SK-N-SH (cell line): ENCODE results near the gene PCSK5. TPM values are rescaled to one million over a fixed set of nuclear protein-coding genes. Genes with fewer than 3 reads are reported as not detected.

Source experiments
- CTCF ChIA-PET: fragments of 300-600, 350-600 bp; formaldehyde crosslinking; extraction: SDS; loops from one replicate; lab custom pipeline; 2021; lab: Yijun Ruan, JAX
- POLR2A ChIA-PET: fragments of 350-600 bp; sonication (Branson Sonifier 250); formaldehyde crosslinking; extraction: SDS; loops from one replicate; lab custom pipeline; 2020; ENCODE audit warnings: antibody characterized with exemption, inconsistent platforms; lab: Yijun Ruan, JAX
- DNase-seq: peaks from one replicate; pipeline ENCODE4 v3.0.0; 2012
- H2AFZ ChIP-seq: fragments of 200-600 bp; sonication (generic); 2 replicates; pipeline ENCODE4 v1.8.1; 2016; ENCODE audit warnings: antibody characterized with exemption, mild to moderate bottlenecking, low read depth
- H3F3A ChIP-seq: fragments of 200-600 bp; sonication (generic); replicated peaks from 2 replicates; pipeline ENCODE3; 2016; ENCODE audit warnings: antibody characterized with exemption, mild to moderate bottlenecking; ENCODE audit not compliant: insufficient read depth
- H3K27ac ChIP-seq, 2 experiments: fragments of 200-500 bp in 1 of 2; fragments of 200-600 bp in 1 of 2; sonication (Bioruptor generic) in 1 of 2; sonication (generic), shearing (Covaris generic) in 1 of 2; 2 replicates each; pipeline versions ENCODE4 v1.5.1 to v1.6.1; 2014 to 2016; ENCODE audit warnings: low read depth in 2 of 2, inconsistent platforms in 1 of 2, low read length in 1 of 2, mild to moderate bottlenecking in 1 of 2, mixed read lengths in 1 of 2
- H3K27me3 ChIP-seq: fragments of 200-600 bp; sonication (generic), shearing (Covaris generic); 2 replicates; pipeline ENCODE4 v1.6.1; 2016; ENCODE audit warnings: mixed run types; ENCODE audit not compliant: insufficient read depth
- H3K36me3 ChIP-seq, 2 experiments: fragments of 200-500 bp in 1 of 2; fragments of 200-600 bp in 1 of 2; sonication (Bioruptor generic) in 1 of 2; sonication (generic) in 1 of 2; replicated peaks in 1 of 2; 2 replicates each; pipeline versions ENCODE3 to v1.5.1; 2014 to 2016; ENCODE audit warnings: low read length in 1 of 2, mild to moderate bottlenecking in 1 of 2; ENCODE audit not compliant: insufficient read depth in 2 of 2, control insufficient read depth in 1 of 2
- H3K4me1 ChIP-seq, 2 experiments: fragments of 200-500 bp in 1 of 2; fragments of 200-600 bp in 1 of 2; sonication (Bioruptor generic) in 1 of 2; sonication (generic), shearing (Covaris generic) in 1 of 2; 2 replicates each; pipeline versions ENCODE4 v1.5.1 to v1.6.1; 2014 to 2016; ENCODE audit warnings: low read depth in 1 of 2, low read length in 1 of 2, mixed run types in 1 of 2; ENCODE audit not compliant: insufficient read depth in 2 of 2, control insufficient read depth in 1 of 2
- H3K4me2 ChIP-seq: fragments of 200-600 bp; sonication (generic), shearing (Covaris generic); 2 replicates; pipeline ENCODE4 v1.6.1; 2017; ENCODE audit warnings: mixed run types
- H3K4me3 ChIP-seq, 2 experiments: fragments of 200-500 bp in 1 of 2; fragments of 200-600 bp in 1 of 2; sonication (Bioruptor generic) in 1 of 2; sonication (generic), shearing (Covaris generic) in 1 of 2; 2 replicates each; pipeline versions ENCODE4 v1.5.1 to v1.8.1; 2014 to 2016; ENCODE audit warnings: low read depth in 2 of 2, inconsistent platforms in 1 of 2, low read length in 1 of 2, mild to moderate bottlenecking in 1 of 2, mixed read lengths in 1 of 2, moderate library complexity in 1 of 2
- H3K79me2 ChIP-seq: fragments of 200-600 bp; sonication (generic); 2 replicates; pipeline ENCODE4 v1.8.1; 2017; ENCODE audit warnings: mild to moderate bottlenecking; ENCODE audit not compliant: insufficient read depth
- H3K9ac ChIP-seq: fragments of 200-600 bp; sonication (generic); 2 replicates; pipeline ENCODE4 v1.6.1; 2017; ENCODE audit warnings: mixed run types
- H3K9me2 ChIP-seq: fragments of 200-600 bp; sonication (generic); 2 replicates; pipeline ENCODE4 v1.6.1; 2017; ENCODE audit warnings: mixed run types
- H3K9me3 ChIP-seq: fragments of 200-600 bp; sonication (generic); 2 replicates; pipeline ENCODE4 v1.6.1; 2017; ENCODE audit warnings: mixed run types, mild to moderate bottlenecking, moderate library complexity
- H4K20me1 ChIP-seq: fragments of 200-600 bp; sonication (generic); 2 replicates; pipeline ENCODE4 v1.6.1; 2017; ENCODE audit warnings: mild to moderate bottlenecking, mixed run types; ENCODE audit not compliant: insufficient read depth
- FOSL2 ChIP-seq: IDR thresholded peaks from 2 replicates; pipeline ENCODE4 v1.4.0; 2012; ENCODE audit warnings: low read depth, mild to moderate bottlenecking, moderate library complexity, borderline replicate concordance
- GABPA ChIP-seq: IDR thresholded peaks from 2 replicates; pipeline ENCODE4 v1.4.0; 2012; ENCODE audit warnings: low read depth, mild to moderate bottlenecking
- GATA2 ChIP-seq: sonication (generic); formaldehyde crosslinking; IDR thresholded peaks from 2 replicates; pipeline ENCODE4 v1.5.0; 2020; ENCODE audit warnings: mild to moderate bottlenecking, missing genetic modification reagents
- IRF3 ChIP-seq: fragments of 150-350 bp; IDR thresholded peaks from 2 replicates; pipeline ENCODE4 v1.6.1; 2016; ENCODE audit warnings: mild to moderate bottlenecking, low read depth, low read length
- JUND ChIP-seq: IDR thresholded peaks from 2 replicates; pipeline ENCODE4 v1.4.0; 2012
- MAX ChIP-seq: IDR thresholded peaks from 2 replicates; pipeline ENCODE4 v1.4.0; 2012; ENCODE audit warnings: low read depth
- MXI1 ChIP-seq: IDR thresholded peaks from 2 replicates; pipeline ENCODE4 v1.6.1; 2012; ENCODE audit warnings: mild to moderate bottlenecking, low read depth, low read length, improper control_type of control experiment
- NFIC ChIP-seq: IDR thresholded peaks from 2 replicates; pipeline ENCODE4 v1.4.0; 2012; ENCODE audit warnings: borderline replicate concordance
- NRF1 ChIP-seq: IDR thresholded peaks from 2 replicates; pipeline ENCODE4 v1.6.1; 2012; ENCODE audit warnings: low read depth, mild to moderate bottlenecking, low read length
- POLR2AphosphoS5 ChIP-seq: IDR thresholded peaks from 2 replicates; pipeline ENCODE4 v1.6.1; 2012; ENCODE audit warnings: low read depth, low read length
- RAD21 ChIP-seq: IDR thresholded peaks from 2 replicates; pipeline ENCODE4 v1.6.1; 2012; ENCODE audit warnings: mild to moderate bottlenecking, low read length
- REST ChIP-seq: IDR thresholded peaks from 2 replicates; pipeline ENCODE4 v1.6.1; 2012; ENCODE audit warnings: mild to moderate bottlenecking, low read depth, low read length, moderate library complexity
- RFX5 ChIP-seq: IDR thresholded peaks from 2 replicates; pipeline ENCODE4 v1.6.1; 2012; ENCODE audit warnings: mild to moderate bottlenecking, improper control_type of control experiment, low read length
- SIN3A ChIP-seq: IDR thresholded peaks from 2 replicates; pipeline ENCODE4 v1.6.1; 2012; ENCODE audit warnings: low read depth, mild to moderate bottlenecking, low read length, moderate library complexity, borderline replicate concordance
- TAF1 ChIP-seq: IDR thresholded peaks from 2 replicates; pipeline ENCODE4 v1.6.1; 2012; ENCODE audit warnings: low read depth, mild to moderate bottlenecking, low read length, moderate library complexity, borderline replicate concordance
- TCF12 ChIP-seq: IDR thresholded peaks from 2 replicates; pipeline ENCODE4 v1.4.0; 2012
- TEAD4 ChIP-seq: IDR thresholded peaks from 2 replicates; pipeline ENCODE4 v1.4.0; 2012; ENCODE audit warnings: mild to moderate bottlenecking, borderline replicate concordance; ENCODE audit not compliant: insufficient read depth
- USF2 ChIP-seq: fragments of 150-350 bp; IDR thresholded peaks from 2 replicates; pipeline ENCODE4 v1.6.1; 2017; ENCODE audit warnings: antibody characterized with exemption, low read length, low read depth, borderline replicate concordance
- YY1 ChIP-seq: IDR thresholded peaks from 2 replicates; pipeline ENCODE4 v1.4.0; 2012; ENCODE audit warnings: low read depth, mild to moderate bottlenecking
- WGBS: methylation state at CpG from one replicate; pipeline ENCODE4 v1.1.6; 2017; ENCODE audit warnings: low lambda C conversion rate; 5-methylcytosine and 5-hydroxymethylcytosine counted together
- polyA plus RNA-seq, 3 experiments: library from polyadenylated mRNA; depleted of rRNA; stranded (reverse); fragments of >200 nt; gene quantifications; 2 replicates each; pipeline ENCODE4 v1.2.3, GENCODE V29; 2012
- TF ChIP-seq, protein P1 (sequence below): IDR thresholded peaks from 2 replicates; pipeline ENCODE4 v1.4.0; 2012; ENCODE audit warnings: low read depth, borderline replicate concordance

The PCSK5 gene
- polyA plus RNA-seq, 1 of the 3 experiments (the other 2 are of a cell fraction) = 0.08 TPM

GRCh38 chr9:76027861-76028260, 137.4 kb downstream of the PCSK5 start:
- ChIA-PET CTCF (no interaction called here), POLR2A (no interaction called here)
- DNase-seq = no peak
- Histone ChIP-seq H3K4me3 (no peak overlapping the region), H3K27me3 (no peaks in the 10 kb centered on the region; the same call in 1 of the 2 replicates), H4K20me1 (no peaks in the 10 kb centered on the region), H3K9ac (no peak overlapping the region), H3K4me1 (no peaks in the 10 kb centered on the region), H3K36me3 (no peaks in the 10 kb centered on the region), H3K79me2 (no peaks in the 10 kb centered on the region), H2AFZ (no peak overlapping the region), H3K27ac (no peak overlapping the region)
- 2% methylated on average over 2 of the region's 2 CpGs for WGBS
- TF ChIP-seq SIN3A (no peak), NFIC (no peak), TEAD4 (no peak), TCF12 (no peak)
- TF ChIP-seq, protein P1, sequence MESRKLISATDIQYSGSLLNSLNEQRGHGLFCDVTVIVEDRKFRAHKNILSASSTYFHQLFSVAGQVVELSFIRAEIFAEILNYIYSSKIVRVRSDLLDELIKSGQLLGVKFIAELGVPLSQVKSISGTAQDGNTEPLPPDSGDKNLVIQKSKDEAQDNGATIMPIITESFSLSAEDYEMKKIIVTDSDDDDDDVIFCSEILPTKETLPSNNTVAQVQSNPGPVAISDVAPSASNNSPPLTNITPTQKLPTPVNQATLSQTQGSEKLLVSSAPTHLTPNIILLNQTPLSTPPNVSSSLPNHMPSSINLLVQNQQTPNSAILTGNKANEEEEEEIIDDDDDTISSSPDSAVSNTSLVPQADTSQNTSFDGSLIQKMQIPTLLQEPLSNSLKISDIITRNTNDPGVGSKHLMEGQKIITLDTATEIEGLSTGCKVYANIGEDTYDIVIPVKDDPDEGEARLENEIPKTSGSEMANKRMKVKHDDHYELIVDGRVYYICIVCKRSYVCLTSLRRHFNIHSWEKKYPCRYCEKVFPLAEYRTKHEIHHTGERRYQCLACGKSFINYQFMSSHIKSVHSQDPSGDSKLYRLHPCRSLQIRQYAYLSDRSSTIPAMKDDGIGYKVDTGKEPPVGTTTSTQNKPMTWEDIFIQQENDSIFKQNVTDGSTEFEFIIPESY = no peak
- TF ChIP-seq, all 33 proteins: peak for 0
- H3K9me3 ChIP-seq = no peaks in the 10 kb centered on the region
- H3K9me2 ChIP-seq = no peaks in the 10 kb centered on the region
- H3F3A ChIP-seq = no peaks in the 10 kb centered on the region
- H3K4me2 ChIP-seq = no peak overlapping the region

DNA sequence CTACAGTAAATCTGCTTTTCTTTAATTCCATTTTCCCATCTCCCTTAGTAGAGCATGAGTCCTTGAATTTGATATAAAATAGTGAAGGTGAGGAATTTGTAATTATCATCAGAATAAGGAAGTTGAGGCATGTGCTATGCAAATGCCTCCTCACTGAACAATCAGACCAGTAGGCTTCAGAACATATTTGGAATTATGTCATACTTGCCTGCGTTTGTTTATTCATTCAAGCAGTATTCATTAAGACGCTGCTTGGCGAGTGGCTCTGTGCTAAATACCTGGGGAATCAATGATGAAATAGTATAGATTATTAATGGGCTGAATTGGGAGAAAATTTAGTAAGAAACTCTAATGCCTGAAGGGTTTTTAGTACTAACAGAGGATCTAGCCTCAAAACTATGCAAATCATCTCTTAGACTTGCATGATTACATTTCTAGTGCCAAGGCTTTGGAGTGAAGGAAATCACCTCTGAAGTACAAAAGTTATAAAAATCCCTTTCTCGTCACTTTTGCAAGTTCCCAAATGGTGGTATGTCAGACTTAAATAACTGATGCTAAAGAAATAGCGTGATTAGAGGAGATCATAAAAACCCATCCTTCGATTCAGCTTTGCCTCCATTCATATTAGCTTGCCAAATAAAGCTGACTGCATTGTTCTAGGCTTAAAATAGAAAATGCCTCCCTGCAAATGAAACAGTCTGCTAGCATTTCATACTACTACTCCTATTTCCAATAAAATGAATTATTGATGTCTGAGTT, 141.7 kb downstream of the PCSK5 start:
- DNase-seq = no peak
- Histone ChIP-seq H3K4me2 (no peak overlapping the region), H3K9me2 (no peaks in the 10 kb centered on the region), H3K4me3 (no peak overlapping the region), H3K27me3 (no peaks in the 10 kb centered on the region; the same call in 1 of the 2 replicates), H3K36me3 (no peaks in the 10 kb centered on the region), H4K20me1 (no peaks in the 10 kb centered on the region), H3K9me3 (no peaks in the 10 kb centered on the region), H3K79me2 (no peaks in the 10 kb centered on the region), H3K9ac (no peak overlapping the region), H3K4me1 (no peaks in the 10 kb centered on the region), H2AFZ (no peak overlapping the region), H3K27ac (no peak overlapping the region), H3F3A (no peaks in the 10 kb centered on the region)
- ChIA-PET CTCF (no interaction called here), POLR2A (no interaction called here)
- 4% methylated on average over 6 of the region's 6 CpGs for WGBS
- no peak for TF ChIP-seq MXI1
- TF ChIP-seq GABPA = no peak
- no peak for TF ChIP-seq MAX
- no peak for TF ChIP-seq NRF1
- TF ChIP-seq GATA2 = no peak
- TF ChIP-seq SIN3A = no peak
- TF ChIP-seq TCF12 = no peak
- no peak for TF ChIP-seq USF2
- no peak for TF ChIP-seq IRF3
- TF ChIP-seq YY1 = no peak
- no peak for TF ChIP-seq FOSL2
- no peak for TF ChIP-seq RFX5
- TF ChIP-seq POLR2AphosphoS5 = no peak
- TF ChIP-seq RAD21 = no peak
- no peak for TF ChIP-seq TAF1
- TF ChIP-seq JUND = no peak
- TF ChIP-seq REST = no peak
